Measurements from ENCODE around the gene PTPN12.
"Not testable (repeated sequence)": the region's sequence is repeated elsewhere in the genome, so short reads cannot be mapped to it uniquely, and the experiment has no call there.

PTPN12 gene

DNA sequence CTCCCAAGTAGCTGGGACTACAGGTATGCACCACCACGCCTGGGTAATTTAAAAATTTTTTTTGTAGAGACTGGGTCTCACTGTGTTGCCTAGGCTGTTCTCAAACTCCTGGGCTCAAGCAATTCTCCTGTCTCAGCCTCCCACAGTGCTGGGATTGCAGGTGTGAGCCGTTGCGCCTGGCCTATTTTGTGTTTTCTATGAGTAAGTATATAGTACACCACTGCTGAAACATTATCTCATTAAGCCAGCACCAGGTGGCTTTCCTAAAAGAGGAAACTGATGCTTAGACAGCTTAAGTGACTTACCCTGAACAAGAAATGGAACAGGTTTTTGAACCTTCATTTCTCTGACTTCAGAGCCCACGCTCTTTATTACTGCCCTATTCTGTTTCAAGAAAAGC is 7.8 kb upstream of the PTPN12 start:
- DNase-seq (ENCODE audit: extremely low spot score): no peak
- TF ChIP-seq, protein P1, sequence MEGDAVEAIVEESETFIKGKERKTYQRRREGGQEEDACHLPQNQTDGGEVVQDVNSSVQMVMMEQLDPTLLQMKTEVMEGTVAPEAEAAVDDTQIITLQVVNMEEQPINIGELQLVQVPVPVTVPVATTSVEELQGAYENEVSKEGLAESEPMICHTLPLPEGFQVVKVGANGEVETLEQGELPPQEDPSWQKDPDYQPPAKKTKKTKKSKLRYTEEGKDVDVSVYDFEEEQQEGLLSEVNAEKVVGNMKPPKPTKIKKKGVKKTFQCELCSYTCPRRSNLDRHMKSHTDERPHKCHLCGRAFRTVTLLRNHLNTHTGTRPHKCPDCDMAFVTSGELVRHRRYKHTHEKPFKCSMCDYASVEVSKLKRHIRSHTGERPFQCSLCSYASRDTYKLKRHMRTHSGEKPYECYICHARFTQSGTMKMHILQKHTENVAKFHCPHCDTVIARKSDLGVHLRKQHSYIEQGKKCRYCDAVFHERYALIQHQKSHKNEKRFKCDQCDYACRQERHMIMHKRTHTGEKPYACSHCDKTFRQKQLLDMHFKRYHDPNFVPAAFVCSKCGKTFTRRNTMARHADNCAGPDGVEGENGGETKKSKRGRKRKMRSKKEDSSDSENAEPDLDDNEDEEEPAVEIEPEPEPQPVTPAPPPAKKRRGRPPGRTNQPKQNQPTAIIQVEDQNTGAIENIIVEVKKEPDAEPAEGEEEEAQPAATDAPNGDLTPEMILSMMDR (IDR thresholded peaks at IDR 0.05; ENCODE audit: control extremely low read depth, extremely low read depth, low read depth, missing control alignments): no peak
- ChIA-PET CTCF (interaction anchor here (1.1 kb wide), 1 partner anchor 11 kb away, joined by 4 read pairs; no protein-coding TSS in a partner anchor), POLR2A (interaction anchor here (0.6 kb wide), 1 partner anchor 1142 kb away, joined by 4 read pairs; no protein-coding TSS in a partner anchor)

DNA sequence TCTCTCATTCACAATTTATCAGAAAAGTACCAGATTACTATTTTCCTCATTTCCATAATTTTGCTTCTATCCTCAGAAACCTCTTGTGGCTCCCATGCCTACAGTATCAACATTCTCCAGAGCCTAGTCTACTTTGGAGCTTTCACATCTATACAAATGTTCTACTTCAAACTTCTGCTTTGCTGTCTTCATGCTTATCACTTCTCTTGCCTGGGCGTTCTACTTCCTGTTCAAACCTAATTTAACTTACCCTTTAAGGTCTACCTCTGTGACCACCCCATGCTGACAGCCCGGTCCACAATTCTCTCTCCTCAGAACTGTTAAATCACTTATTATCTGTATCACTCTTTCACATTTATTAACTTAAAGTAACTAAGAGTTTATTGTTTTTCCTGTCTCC is 6.1 kb upstream of the PTPN12 start:
- ChIA-PET POLR2A (interaction anchor here (0.7 kb wide), 1 partner anchor 275 kb away, joined by 4 read pairs; no protein-coding TSS in a partner anchor), CTCF (no interaction called here)
- DNase-seq (ENCODE audit: extremely low spot score): peak; percentile 19
- TF ChIP-seq, protein P1 (IDR thresholded peaks at IDR 0.05; ENCODE audit: control extremely low read depth, extremely low read depth, low read depth, missing control alignments): no peak

DNA sequence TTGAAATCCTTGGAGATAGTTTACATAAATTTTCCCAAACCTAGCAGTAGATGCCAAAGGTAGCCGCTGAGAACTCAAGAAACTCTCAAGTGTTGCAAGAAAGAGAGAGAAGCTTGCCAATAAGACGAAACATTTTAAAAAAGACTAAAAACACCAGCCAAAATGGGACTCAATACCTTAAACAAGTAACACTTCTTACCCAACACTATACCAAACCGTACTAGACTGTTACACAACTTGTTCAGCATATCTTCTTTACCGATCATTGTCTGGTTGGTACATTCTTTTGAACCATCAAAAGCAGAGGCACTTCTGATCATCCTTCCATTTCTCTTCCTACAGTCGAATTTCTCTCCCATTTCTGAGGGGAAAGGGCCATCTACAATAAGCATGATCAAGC is 4.8 kb upstream of the PTPN12 start:
- CTCF ChIA-PET: no interaction called here
- no peak for DNase-seq (ENCODE audit: extremely low spot score)
- TF ChIP-seq, protein P1 (IDR thresholded peaks at IDR 0.05; ENCODE audit: control extremely low read depth, extremely low read depth, low read depth, missing control alignments): no peak
- POLR2A ChIA-PET: no interaction called here

DNA sequence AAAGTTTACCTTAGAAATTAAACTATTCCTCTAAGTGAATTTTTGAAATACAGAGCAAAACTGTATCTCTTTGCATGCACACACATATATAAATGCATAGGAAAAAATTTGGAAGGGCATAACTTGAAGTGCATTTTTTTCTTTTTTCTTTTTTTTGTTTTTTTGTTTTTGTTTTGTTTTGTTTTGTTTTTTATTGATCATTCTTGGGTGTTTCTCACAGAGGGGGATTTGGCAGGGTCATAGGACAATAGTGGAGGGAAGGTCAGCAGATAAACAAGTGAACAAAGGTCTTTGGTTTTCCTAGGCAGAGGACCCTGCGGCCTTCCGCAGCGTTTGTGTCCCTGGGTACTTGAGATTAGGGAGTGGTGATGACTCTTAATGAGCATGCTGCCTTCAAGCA is 4.4 kb upstream of the PTPN12 start:
- POLR2A ChIA-PET; DNase-seq (ENCODE audit: extremely low spot score); CTCF ChIA-PET: not testable (repeated sequence)

DNA sequence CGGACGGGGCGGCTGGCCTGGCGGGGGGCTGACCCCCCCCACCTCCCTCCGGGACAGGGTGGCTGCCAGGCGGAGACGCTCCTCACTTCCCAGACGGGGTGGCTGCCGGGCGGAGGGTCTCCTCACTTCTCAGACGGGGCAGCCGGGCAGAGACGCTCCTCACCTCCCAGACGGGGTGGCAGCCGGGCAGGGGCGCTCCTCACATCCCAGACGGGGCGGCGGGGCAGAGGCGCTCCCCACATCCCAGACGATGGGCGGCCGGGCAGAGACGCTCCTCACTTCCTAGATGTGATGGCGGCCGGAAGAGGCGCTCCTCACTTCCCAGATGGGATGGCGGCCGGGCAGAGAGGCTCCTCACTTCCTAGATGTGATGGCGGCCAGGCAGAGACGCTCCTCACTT is 3.0 kb upstream of the PTPN12 start:
- CTCF ChIA-PET; DNase-seq (ENCODE audit: extremely low spot score); POLR2A ChIA-PET: not testable (repeated sequence)

DNA sequence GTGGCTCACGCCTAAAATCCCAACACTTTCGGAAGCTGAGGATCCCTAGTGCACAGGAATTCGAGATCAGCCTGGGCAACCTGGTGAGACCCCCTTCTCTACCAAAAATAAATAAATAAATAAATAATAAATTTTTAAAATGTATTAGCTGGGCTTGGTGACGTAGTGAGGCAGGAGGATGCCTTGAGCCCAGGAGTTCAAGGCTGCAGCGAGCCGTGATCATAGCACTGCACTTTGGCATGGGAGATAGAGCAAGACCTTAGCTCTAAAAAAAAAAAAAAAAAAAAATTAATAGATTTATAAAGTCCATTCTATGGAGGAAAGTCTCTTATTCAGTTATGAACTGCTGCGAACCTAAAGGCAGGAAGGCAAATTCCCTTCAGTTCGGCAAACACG is 1.1 kb upstream of the PTPN12 start:
- POLR2A ChIA-PET: interaction anchor here (0.6 kb wide), 1 partner anchor 106 kb away, joined by 5 read pairs; no protein-coding TSS in a partner anchor
- DNase-seq (ENCODE audit: extremely low spot score): no peak
- CTCF ChIA-PET: interaction anchor here (0.6 to 1.3 kb wide), 2 partner anchors 116 to 424 kb away, joined by 3 to 4 read pairs; no protein-coding TSS in a partner anchor
- TF ChIP-seq, protein P1 (IDR thresholded peaks at IDR 0.05; ENCODE audit: control extremely low read depth, extremely low read depth, low read depth, missing control alignments): no peak

DNA sequence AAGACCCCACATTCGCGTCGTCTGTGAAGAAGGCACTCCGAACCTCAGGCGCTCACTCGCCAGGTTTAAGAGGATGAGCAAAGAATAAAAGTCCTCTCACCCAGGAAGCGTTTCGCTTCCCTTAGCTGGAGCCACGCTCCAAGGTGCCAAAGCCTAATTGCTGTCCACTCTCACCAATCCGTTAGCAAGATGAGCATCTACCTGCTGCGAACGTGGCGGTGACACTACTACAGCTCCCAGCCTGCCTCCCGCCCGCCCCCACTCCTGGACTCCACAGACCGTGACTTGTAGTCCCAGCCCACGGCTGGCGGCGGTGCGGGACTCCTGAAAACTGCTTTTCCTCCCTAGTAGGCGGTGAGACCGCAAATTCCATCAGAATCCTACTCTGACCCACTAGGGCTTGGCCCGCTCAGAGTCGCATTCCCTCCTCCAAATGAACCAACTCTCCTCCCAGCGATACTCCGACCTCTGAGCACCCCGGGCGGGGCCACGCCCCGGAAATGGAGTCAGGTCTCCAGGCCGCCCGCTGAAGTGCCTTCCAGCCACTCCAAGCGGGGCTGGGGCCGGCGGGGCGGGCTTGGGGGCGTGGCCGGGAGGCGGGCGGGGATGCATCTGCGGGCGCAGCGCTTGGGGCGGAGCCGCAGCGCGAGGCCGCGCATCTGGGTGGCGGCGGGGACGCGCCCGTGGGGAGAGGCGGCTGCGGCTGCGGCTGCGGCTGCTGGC is 521 bp upstream of the PTPN12 start:
- ChIA-PET POLR2A (interaction anchor here (0.6 to 0.8 kb wide), 2 partner anchors 64 to 107 kb away, joined by 3 to 5 read pairs; no protein-coding TSS in a partner anchor), CTCF (interaction anchor here (1.3 kb wide), 1 partner anchor 116 kb away, joined by 4 read pairs; no protein-coding TSS in a partner anchor)
- TF ChIP-seq, protein P1 (IDR thresholded peaks at IDR 0.05; ENCODE audit: control extremely low read depth, extremely low read depth, low read depth, missing control alignments): no peak

More for the DNA sequence above, 521 bp upstream of the PTPN12 start:
- DNase-seq (ENCODE audit: extremely low spot score): peak; percentile 99

All from GM10248 (cell line).